Fibroblast of lung (primary cell): Measurements from ENCODE around the gene SLC37A1.

Experiments
- CTCF ChIP-seq, 2 donors: IDR thresholded peaks in 1 of 2; conservative IDR thresholded peaks in 1 of 2; 1 replicate in 1 of 2; 2 replicates in 1 of 2; pipeline ENCODE4 v1.5.1; 2011 to 2012; ENCODE audit warnings: low read length in 2 of 2, control low read depth in 1 of 2, inconsistent platforms in 1 of 2, low read depth in 1 of 2, mild to moderate bottlenecking in 1 of 2
- EZH2 ChIP-seq: IDR thresholded peaks from 2 replicates; pipeline ENCODE4 v1.5.1; 2012; ENCODE audit warnings: low read length, control low read depth, mild to moderate bottlenecking; ENCODE audit errors: missing control alignments

DNA sequence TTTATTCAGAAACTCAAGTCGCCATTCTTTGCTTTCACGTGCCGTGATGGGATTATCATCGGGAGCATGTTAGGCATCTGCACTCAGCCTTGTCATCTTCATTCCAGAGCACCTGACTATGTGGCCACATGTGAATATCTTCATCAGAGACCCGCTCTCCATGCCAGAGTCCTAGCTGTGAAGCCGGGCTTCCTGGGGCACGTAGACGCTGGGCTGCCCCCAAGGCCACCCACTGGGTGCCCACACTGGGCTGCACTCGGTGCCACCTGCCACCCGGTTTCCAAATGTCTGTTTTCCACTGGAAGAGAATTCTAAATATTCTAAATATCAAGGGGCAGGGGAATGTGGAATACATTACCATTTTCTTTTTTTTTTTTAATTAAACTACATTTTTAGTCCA is 43.8 kb downstream of the SLC37A1 start:
- TF ChIP-seq CTCF (conservative IDR thresholded peaks at IDR 0.05 in 1 of 2, IDR thresholded peaks at IDR 0.05 in 1 of 2; ENCODE audit: low read depth in 1 of 2, low read length in 2 of 2), result no peak
- no peak for TF ChIP-seq EZH2
